ENCODE measurements around the gene IARS2. TPM values are rescaled to one million over a fixed set of nuclear protein-coding genes. Genes with fewer than 3 reads are reported as not detected.

IARS2 gene
- total RNA-seq, 4 donors from 2014 or later, result 45.5 to 88.4 (median 68.8) TPM

DNA sequence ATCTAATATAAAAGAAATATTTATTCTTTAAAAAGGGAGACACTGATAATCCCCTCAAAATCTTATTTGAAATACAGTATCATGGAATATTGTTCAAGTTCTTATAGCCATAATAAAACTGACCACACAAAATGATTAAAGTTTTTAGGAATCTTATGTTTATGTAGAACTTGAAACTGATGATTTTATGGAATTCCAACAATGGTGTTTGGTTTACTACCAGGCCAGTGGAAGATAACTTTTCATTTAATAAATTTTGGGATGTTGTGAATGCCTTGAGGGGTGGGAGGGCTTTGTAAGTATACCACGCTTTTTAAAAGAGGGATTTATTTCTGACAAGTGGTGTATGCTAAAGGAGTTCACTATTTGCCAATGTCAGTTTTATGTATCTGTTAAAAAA, 90.6 kb downstream of the IARS2 start:
- no peak for TF ChIP-seq CTCF (IDR thresholded peaks at IDR 0.05)

DNA sequence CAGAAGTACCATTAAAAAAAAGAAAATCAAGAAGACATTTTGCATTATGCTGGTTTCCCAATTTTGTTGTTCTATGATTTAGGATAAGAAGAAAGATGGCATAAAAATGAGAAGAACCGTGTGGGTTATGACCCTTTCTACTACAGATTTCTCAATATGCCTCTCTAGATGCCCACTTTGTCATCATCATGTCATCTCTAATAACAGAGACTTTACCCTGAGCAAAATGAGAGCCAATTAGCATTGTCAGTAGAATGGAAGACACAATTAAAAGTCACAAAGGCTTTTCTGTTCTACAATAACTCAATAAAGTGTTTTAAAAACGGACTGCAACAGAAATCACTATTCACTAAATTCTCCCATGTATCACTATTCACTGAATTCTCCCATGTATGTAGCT, 92.8 kb downstream of the IARS2 start:
- no peak for TF ChIP-seq CTCF (IDR thresholded peaks at IDR 0.05)
- DNase-seq (ENCODE audit: low spot score), result no peak
- no peak for ATAC-seq (ENCODE audit: low FRiP score)

More for the DNA sequence above, 90.6 kb downstream of the IARS2 start:
- DNase-seq (ENCODE audit: low spot score), result no peak
- ATAC-seq (ENCODE audit: low FRiP score), result no peak

DNA sequence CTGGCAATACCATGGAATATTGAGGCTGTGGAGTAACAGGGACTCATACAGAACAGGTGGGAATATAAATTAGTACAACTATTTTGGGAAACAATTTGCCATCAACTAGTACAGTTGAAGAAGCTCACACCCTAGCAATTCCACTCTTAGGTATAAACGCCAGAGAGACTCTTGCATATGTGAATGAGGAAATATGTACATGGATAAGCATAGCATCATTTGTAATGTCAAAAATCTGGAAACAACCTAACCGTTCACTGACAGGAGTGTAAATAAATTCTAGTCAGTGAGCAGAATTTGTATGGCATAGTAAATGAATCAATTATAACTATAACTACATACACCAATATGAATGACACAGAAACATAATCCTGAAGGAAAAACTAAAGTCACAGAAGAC, 94.6 kb downstream of the IARS2 start:
- no peak for TF ChIP-seq CTCF (IDR thresholded peaks at IDR 0.05)
- ATAC-seq (ENCODE audit: low FRiP score) (no peak), DNase-seq (ENCODE audit: low spot score) (no peak)

- no peak for TF ChIP-seq CTCF (IDR thresholded peaks at IDR 0.05)
- DNase-seq (ENCODE audit: low spot score), result no peak
- ATAC-seq (ENCODE audit: low FRiP score), result no peak
Measured at GRCh38 chr1:220189750-220190347, 95.9 kb downstream of the IARS2 start.

DNA sequence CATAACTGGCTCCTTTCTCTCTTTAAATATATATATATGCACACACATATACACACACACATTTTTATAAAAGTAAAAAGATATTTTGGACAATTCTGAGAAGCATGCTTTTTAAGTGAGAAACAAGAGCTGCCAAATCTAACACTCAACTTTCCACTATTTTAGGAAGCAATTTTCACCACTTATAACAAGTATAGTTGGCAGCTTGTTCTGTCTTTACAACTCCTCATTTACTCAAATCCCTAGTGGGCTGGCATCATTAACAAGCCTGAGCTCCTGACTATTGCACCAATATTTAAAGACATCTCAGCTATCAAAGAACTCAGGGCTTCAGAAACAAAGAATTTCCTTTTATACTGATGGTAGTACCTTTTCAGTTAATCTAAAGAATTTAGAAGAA, 101.8 kb downstream of the IARS2 start:
- DNase-seq (ENCODE audit: low spot score) (no peak), ATAC-seq (ENCODE audit: low FRiP score) (no peak)
- no peak for TF ChIP-seq CTCF (IDR thresholded peaks at IDR 0.05)

Small RNAs within 50 kb of the gene (small RNA-seq; reads per million reads assigned to genes)
- gene MIR194-1 (1.4 reads per million, percentile 15 among the genes with 10 or more reads in this experiment), gene MIR215 (13.8 reads per million, percentile 90 among the genes with 10 or more reads in this experiment)

Other genes with a start within 250 kb of the IARS2 start
- not detected for gene SLC30A10, start 165.6 kb upstream of the IARS2 start, total RNA-seq
- gene EPRS1, start 47.6 kb upstream of the IARS2 start, total RNA-seq, result 10 to 100 TPM; 32.8 to 72.8 (median 50.0) TPM
- gene BPNT1, start 4.3 kb upstream of the IARS2 start, total RNA-seq, result 10 to 100 TPM; 14.7 to 26.3 (median 20.5) TPM
- gene RAB3GAP2, start 178.3 kb downstream of the IARS2 start, total RNA-seq, result 10 to 100 TPM; 22.0 to 37.0 (median 30.4) TPM

Data from omental fat pad (tissue), 4 donors.